Omental fat pad (tissue), 4 donors: ENCODE data around the gene ARHGAP24. TPM values are rescaled to one million over a fixed set of nuclear protein-coding genes. Genes with fewer than 3 reads are reported as not detected.
"Not testable (repeated sequence)": the region's sequence is repeated elsewhere in the genome, so short reads cannot be mapped to it uniquely, and the experiment has no call there.

Experiments
- ATAC-seq: fragments of 150-250 bp; one replicate; pipeline ENCODE4 v1.9.1; 2016; ENCODE audit warnings: mild to moderate bottlenecking, moderate library complexity; ENCODE audit not compliant: low FRiP score
- DNase-seq: peaks from one replicate; pipeline ENCODE4 v3.0.0-alpha.2; 2019; ENCODE audit warnings: low spot score
- CTCF ChIP-seq, 3 donors: fragments of 450-650 bp; IDR thresholded peaks; one replicate each; pipeline ENCODE4 v1.5.1; 2016 to 2017; ENCODE audit warnings: antibody characterized with exemption in 3 of 3, mild to moderate bottlenecking in 3 of 3, moderate library complexity in 2 of 3
- total RNA-seq, 4 donors: library from RNA; depleted of rRNA; stranded (reverse); fragments of >200 nt; gene quantifications; one replicate each; pipeline ENCODE4 v1.1.0, GENCODE V29; 2016

The ARHGAP24 gene
- total RNA-seq, 4 donors from 2014 or later: 42.3 to 57.2 (median 52.8) TPM

GRCh38 chr4:86011117-86011516 lies 536.2 kb downstream of the ARHGAP24 start:
- no peak for TF ChIP-seq CTCF (IDR thresholded peaks at IDR 0.05)
- DNase-seq (no peak), ATAC-seq (peak; percentile 43)

GRCh38 chr4:86013621-86014020 lies 538.7 kb downstream of the ARHGAP24 start:
- no peak for TF ChIP-seq CTCF (IDR thresholded peaks at IDR 0.05)
- no peak for ATAC-seq
- no peak for DNase-seq

- no peak for DNase-seq
- ATAC-seq: no peak
- no peak for TF ChIP-seq CTCF (IDR thresholded peaks at IDR 0.05)
Observed at GRCh38 chr4:86014599-86014998, 539.6 kb downstream of the ARHGAP24 start.

GRCh38 chr4:86015412-86016350 lies 540.7 kb downstream of the ARHGAP24 start:
- ATAC-seq: no peak
- TF ChIP-seq CTCF (IDR thresholded peaks at IDR 0.05): no peak
- no peak for DNase-seq

DNA sequence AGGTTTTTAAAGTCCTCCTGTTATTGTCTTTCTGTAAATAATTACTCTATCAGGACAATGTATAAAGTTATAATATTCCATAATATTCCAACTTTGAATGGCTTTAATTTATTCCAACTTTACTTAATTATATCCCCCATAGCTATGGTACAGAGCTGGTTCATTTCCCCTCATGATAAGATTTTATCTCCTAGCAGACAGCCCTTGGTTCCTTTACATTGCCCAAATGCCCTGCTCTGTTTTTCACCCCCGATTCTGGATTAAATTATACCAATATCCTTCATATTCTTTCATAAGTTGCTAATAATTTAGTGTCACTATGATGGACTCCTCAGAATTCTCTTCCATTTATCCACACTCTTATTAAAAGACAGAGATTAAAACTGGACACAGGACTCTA lies 544.4 kb downstream of the ARHGAP24 start:
- DNase-seq: no peak
- ATAC-seq: no peak
- TF ChIP-seq CTCF (IDR thresholded peaks at IDR 0.05): no peak

DNA sequence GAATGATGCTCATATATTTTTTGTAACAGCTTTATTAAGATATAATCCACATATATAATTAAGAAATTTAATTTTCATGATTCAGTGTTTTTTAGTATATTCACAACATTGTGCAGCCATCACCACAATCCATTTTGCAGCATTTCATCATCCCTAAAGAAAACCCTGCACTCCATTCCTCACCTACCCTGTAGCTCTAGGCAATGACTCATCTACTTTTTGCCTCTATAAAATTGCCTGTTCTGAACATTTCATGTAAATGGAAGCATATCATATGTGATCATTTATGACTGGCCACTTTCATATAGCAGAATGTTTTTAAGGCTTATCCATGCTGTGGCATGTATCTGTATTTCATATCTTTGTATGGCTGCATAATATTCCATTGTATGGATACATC lies 545.0 kb downstream of the ARHGAP24 start:
- ATAC-seq (no peak), DNase-seq (no peak)
- TF ChIP-seq CTCF (IDR thresholded peaks at IDR 0.05): no peak

DNA sequence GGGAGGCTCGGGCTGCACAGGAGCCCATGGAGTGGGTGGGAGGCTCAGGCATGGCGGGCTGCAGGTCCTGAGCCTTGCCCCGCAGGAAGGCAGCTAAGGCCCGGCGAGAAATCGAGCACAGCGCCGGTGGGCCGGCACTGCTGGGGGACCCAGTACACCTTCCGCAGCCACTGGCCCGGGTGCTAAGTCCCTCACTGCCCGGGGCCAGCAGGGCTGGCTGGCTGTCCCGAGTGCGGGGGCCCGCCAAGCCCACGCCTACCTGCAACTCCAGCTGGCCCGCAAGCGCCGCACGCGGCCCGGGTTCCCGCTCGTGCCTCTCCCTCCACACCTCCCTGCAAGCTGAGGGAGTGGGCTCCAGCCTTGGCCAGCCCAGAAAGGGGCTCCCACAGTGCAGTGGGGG lies 546.7 kb downstream of the ARHGAP24 start:
- not testable (repeated sequence) for ATAC-seq, DNase-seq
